Ovary (tissue), 9 donors: ENCODE data around the gene PRTG. TPM values are rescaled to one million over a fixed set of nuclear protein-coding genes. Genes with fewer than 3 reads are reported as not detected.
"Not testable (repeated sequence)": the region's sequence is repeated elsewhere in the genome, so short reads cannot be mapped to it uniquely, and the experiment has no call there.

Experiments used
- DNase-seq, 5 donors: peaks; one replicate each; pipeline ENCODE4 v3.0.0-alpha.2; 2019 to 2020
- H3K27ac ChIP-seq, 2 donors: fragments of 200-600 bp; one replicate each; pipeline versions ENCODE4 v1.5.1 to v1.8.0; 2019 to 2022
- H3K27me3 ChIP-seq: fragments of 200-600 bp; one replicate; pipeline ENCODE4 v1.8.0; 2022
- H3K36me3 ChIP-seq: fragments of 200-600 bp; sonication (generic); one replicate; pipeline ENCODE4 v1.5.1; 2019
- H3K4me1 ChIP-seq: one replicate; pipeline ENCODE4 v1.8.1; 2013; ENCODE audit warnings: mild to moderate bottlenecking, moderate library complexity; ENCODE audit not compliant: insufficient read depth
- H3K4me3 ChIP-seq: fragments of 200-600 bp; sonication (generic); one replicate; pipeline ENCODE4 v1.5.1; 2017
- H3K9me3 ChIP-seq, 2 donors: fragments of 200-600 bp in 1 of 2; sonication (generic) in 1 of 2; one replicate each; pipeline versions ENCODE4 v1.5.1 to v1.8.1; 2013 to 2019; ENCODE audit warnings: mild to moderate bottlenecking in 1 of 2, moderate library complexity in 1 of 2
- CTCF ChIP-seq, 3 donors: fragments of 450-650 bp in 2 of 3; fragments of 200-600 bp in 1 of 3; IDR thresholded peaks; one replicate each; pipeline versions ENCODE4 v1.5.1 to v1.8.0; 2016 to 2022; ENCODE audit warnings: antibody characterized with exemption in 3 of 3, mild to moderate bottlenecking in 1 of 3
- EP300 ChIP-seq: sonication (generic); formaldehyde crosslinking; IDR thresholded peaks from one replicate; pipeline ENCODE4 v1.6.1; 2017; ENCODE audit warnings: antibody characterized with exemption
- POLR2A ChIP-seq: fragments of 450-650 bp; IDR thresholded peaks from one replicate; pipeline ENCODE4 v1.6.1; 2017; ENCODE audit warnings: antibody characterized with exemption, mild to moderate bottlenecking, moderate library complexity
- WGBS, 3 donors: extraction: QIAGEN DNeasy Blood & Tissue Kit in 1 of 3; methylation state at CpG; one replicate each; pipeline versions ENCODE4 v1.1.5 to v1.1.7; 2013 to 2017; 5-methylcytosine and 5-hydroxymethylcytosine counted together
- intact Hi-C, 4 donors: fragments of 100-400 bp; cut with DNase I; formaldehyde crosslinking; loops; one replicate each; pipeline versions ENCODE4 v1.11.0 to v1.15.1; 2022 to 2023
- polyA plus RNA-seq, 2 donors: library from polyadenylated mRNA; stranded (reverse); fragments of 200-250 nt in 1 of 2; fragments of 350-450 nt in 1 of 2; fragmentation: Illumina TruSeq in 1 of 2; extraction: RNeasy Lipid Tissue Mini Kit (QIAGEN cat#74804) in 1 of 2; gene quantifications; one replicate each; pipeline ENCODE4 v1.2.3, GENCODE V29; 2013 to 2014
- total RNA-seq, 7 donors: library from RNA; depleted of rRNA in 2 of 7; stranded (reverse); fragments of >200 nt in 2 of 7; fragmentation: NEBNext Ultra II Directional in 3 of 7; extraction: Animal tissue kit (Norgen Biotek cat#: 25700) in 3 of 7; gene quantifications; one replicate each; pipeline versions ENCODE4 v1.1.0 to v1.2.4, GENCODE V29; 2016 to 2023
- donor health status: DM: no; HTN: no; CAD: no; lungs with moderate emphysema.
- donor health status: DM: no; HTN: no; CAD: no.
- donor health status: Bipolar disorder and iron deficiency.
- donor health status: DM: yes; HTN: yes; CAD: no.
- donor health status: DM: no; HTN: no; CAD: no.
- donor health status: DM: yes; HTN: yes; CAD: no.

The PRTG gene
- total and polyA plus RNA-seq, 9 donors = 1.2 to 9.4 (median 6.1) TPM

- no peak for DNase-seq
- Histone ChIP-seq H3K4me3 (no peak overlapping the region), H3K4me1 (no peaks in the 10 kb centered on the region), H3K27me3 (no peaks in the 10 kb centered on the region), H3K27ac (no peak overlapping the region), H3K9me3 (no peaks in the 10 kb centered on the region), H3K36me3 (no peaks in the 10 kb centered on the region)
- 86 to 92% (median 87%) methylated on average over 4 of the region's 4 CpGs for WGBS, 3 donors
- intact Hi-C loops = no loop called here
- TF ChIP-seq CTCF (IDR thresholded peaks at IDR 0.05) (no peak), EP300 (no peak), POLR2A (no peak)
Observed at GRCh38 chr15:55613727-55614126, 129.2 kb downstream of the PRTG start.

- no peaks in the 10 kb centered on the region for H3K4me1 ChIP-seq
- no peaks in the 10 kb centered on the region for H3K27me3 ChIP-seq
- no peak overlapping the region for H3K4me3 ChIP-seq
- intact Hi-C loops = no loop called here
- H3K36me3 ChIP-seq = no peaks in the 10 kb centered on the region
- no peaks in the 10 kb centered on the region for H3K9me3 ChIP-seq
- TF ChIP-seq CTCF (IDR thresholded peaks at IDR 0.05) = no peak
- no peak for TF ChIP-seq POLR2A
- TF ChIP-seq EP300 = no peak
- 93 to 99% (median 94%) methylated on average over 5 of the region's 5 CpGs for WGBS, 3 donors
- H3K27ac ChIP-seq = no peak overlapping the region
- no peak for DNase-seq
Observed at GRCh38 chr15:55606214-55606613, 136.7 kb downstream of the PRTG start.

- intact Hi-C loops = no loop called here
- DNase-seq = no peak
- no peaks in the 10 kb centered on the region for H3K9me3 ChIP-seq
- H3K27ac ChIP-seq = no peak overlapping the region
- H3K4me3 ChIP-seq = no peak overlapping the region
- TF ChIP-seq CTCF (IDR thresholded peaks at IDR 0.05) (no peak), POLR2A (no peak), EP300 (no peak)
- no peaks in the 10 kb centered on the region for H3K36me3 ChIP-seq
- no peaks in the 10 kb centered on the region for H3K4me1 ChIP-seq
- H3K27me3 ChIP-seq = no peaks in the 10 kb centered on the region
- 88 to 95% (median 88%) methylated on average over 5 of the region's 5 CpGs for WGBS, 3 donors
Observed at GRCh38 chr15:55601374-55601773, 141.6 kb downstream of the PRTG start.

- 79 to 84% (median 82%) methylated on average over 3 of the region's 3 CpGs for WGBS, 3 donors
- no peaks in the 10 kb centered on the region for H3K27me3 ChIP-seq
- H3K9me3 ChIP-seq = no peaks in the 10 kb centered on the region
- H3K4me3 ChIP-seq = no peak overlapping the region
- H3K27ac ChIP-seq = no peak overlapping the region
- intact Hi-C loops = no loop called here
- H3K36me3 ChIP-seq = no peaks in the 10 kb centered on the region
- TF ChIP-seq EP300 (no peak), POLR2A (no peak), CTCF (IDR thresholded peaks at IDR 0.05) (no peak)
- no peak for DNase-seq
- no peaks in the 10 kb centered on the region for H3K4me1 ChIP-seq
Observed at GRCh38 chr15:55599439-55599838, 143.5 kb downstream of the PRTG start.

- H3K4me1 ChIP-seq, H3K36me3 ChIP-seq, H3K27ac ChIP-seq, DNase-seq, H3K4me3 ChIP-seq, H3K9me3 ChIP-seq, H3K27me3 ChIP-seq, intact Hi-C loops: not testable (repeated sequence)
- WGBS, 3 donors = 92 to 99% (median 95%) methylated on average over 1 of the region's 1 CpG
Observed at GRCh38 chr15:55593019-55593418, 149.9 kb downstream of the PRTG start.
